Right atrium auricular region (tissue), 2 donors: ENCODE data around the gene HAND1. TPM values are rescaled to one million over a fixed set of nuclear protein-coding genes. Genes with fewer than 3 reads are reported as not detected.

Source experiments
- DNase-seq: peaks from one replicate; pipeline ENCODE4 v3.0.0-alpha.2; 2019; ENCODE audit warnings: low spot score
- H3K27ac ChIP-seq, 2 donors: fragments of 200-600 bp; sonication (generic); 1 replicate in 1 of 2; 2 replicates in 1 of 2; pipeline ENCODE4 v1.5.1; 2016 to 2019
- H3K27me3 ChIP-seq, 2 donors: fragments of 200-600 bp; sonication (generic); one replicate each; pipeline versions ENCODE4 v1.5.1 to v1.6.0; 2017 to 2019
- H3K36me3 ChIP-seq: fragments of 200-600 bp; sonication (generic); one replicate; pipeline ENCODE4 v1.5.1; 2016
- H3K4me1 ChIP-seq, 2 donors: fragments of 200-600 bp; sonication (generic); one replicate each; pipeline versions ENCODE4 v1.5.1 to v1.6.0; 2017 to 2019
- H3K4me3 ChIP-seq, 2 donors: fragments of 200-600 bp; sonication (generic); 1 replicate in 1 of 2; 2 replicates in 1 of 2; pipeline ENCODE4 v1.5.1; 2017 to 2019; ENCODE audit warnings: mild to moderate bottlenecking in 1 of 2, moderate library complexity in 1 of 2
- H3K9me3 ChIP-seq, 2 donors: fragments of 200-600 bp; sonication (generic); one replicate each; pipeline ENCODE4 v1.5.1; 2019
- CTCF ChIP-seq, 2 donors: fragments of 200-600 bp; sonication (generic); IDR thresholded peaks; one replicate each; pipeline ENCODE4 v1.5.1; 2019; ENCODE audit warnings: antibody characterized with exemption in 2 of 2
- total RNA-seq, 2 donors: library from RNA; depleted of rRNA; stranded (reverse); fragments of >200 nt; gene quantifications; one replicate each; pipeline ENCODE4 v1.1.0, GENCODE V29; 2016

HAND1 gene
- total RNA-seq, 2 donors from 2014 or later: 4.1 to 13.8 TPM

GRCh38 chr5:154437281-154437965 is 40.6 kb downstream of the HAND1 start:
- H3K9me3 ChIP-seq: no peaks in the 10 kb centered on the region
- no peak for TF ChIP-seq CTCF (IDR thresholded peaks at IDR 0.05)
- no peak for DNase-seq
- H3K4me3 ChIP-seq: no peak overlapping the region
- no peak overlapping the region for H3K27ac ChIP-seq
- no peaks in the 10 kb centered on the region for H3K27me3 ChIP-seq
- H3K4me1 ChIP-seq: no peaks in the 10 kb centered on the region
- peaks cover 7% of the 10 kb centered on the region for H3K36me3 ChIP-seq

- no peak for DNase-seq
- H3K36me3 ChIP-seq: peaks cover 7% of the 10 kb centered on the region
- no peaks in the 10 kb centered on the region for H3K4me1 ChIP-seq
- H3K4me3 ChIP-seq: no peak overlapping the region
- H3K27me3 ChIP-seq: no peaks in the 10 kb centered on the region
- H3K27ac ChIP-seq: no peak overlapping the region
- no peak for TF ChIP-seq CTCF (IDR thresholded peaks at IDR 0.05)
- no peaks in the 10 kb centered on the region for H3K9me3 ChIP-seq
Observed at GRCh38 chr5:154435226-154435625, 42.8 kb downstream of the HAND1 start.

GRCh38 chr5:154430961-154431630 is 46.9 kb downstream of the HAND1 start:
- no peak overlapping the region for H3K4me3 ChIP-seq
- no peaks in the 10 kb centered on the region for H3K27me3 ChIP-seq
- no peak for DNase-seq
- no peaks in the 10 kb centered on the region for H3K4me1 ChIP-seq
- peaks cover 7% of the 10 kb centered on the region for H3K36me3 ChIP-seq
- no peak overlapping the region for H3K27ac ChIP-seq
- H3K9me3 ChIP-seq: no peaks in the 10 kb centered on the region
- TF ChIP-seq CTCF (IDR thresholded peaks at IDR 0.05): no peak

- TF ChIP-seq CTCF (IDR thresholded peaks at IDR 0.05): no peak
- Histone ChIP-seq H3K4me3 (no peak overlapping the region), H3K9me3 (no peaks in the 10 kb centered on the region), H3K36me3 (peaks cover 1% of the 10 kb centered on the region), H3K4me1 (no peaks in the 10 kb centered on the region), H3K27me3 (no peaks in the 10 kb centered on the region), H3K27ac (no peak overlapping the region)
- no peak for DNase-seq
Observed at GRCh38 chr5:154430466-154430865, 47.6 kb downstream of the HAND1 start.

- H3K27ac ChIP-seq: no peak overlapping the region
- H3K4me1 ChIP-seq: no peaks in the 10 kb centered on the region
- no peak for DNase-seq
- no peaks in the 10 kb centered on the region for H3K36me3 ChIP-seq
- no peak for TF ChIP-seq CTCF (IDR thresholded peaks at IDR 0.05)
- H3K4me3 ChIP-seq: no peak overlapping the region
- H3K27me3 ChIP-seq: no peaks in the 10 kb centered on the region
- no peaks in the 10 kb centered on the region for H3K9me3 ChIP-seq
Observed at GRCh38 chr5:154429341-154429740, 48.7 kb downstream of the HAND1 start.
